ENCODE measurements around the gene DAPK1.

The DAPK1 gene

GRCh38 chr9:87701491-87701890 is 203.8 kb downstream of the DAPK1 start:
- H3K9me3 ChIP-seq (ENCODE audit: control insufficient read depth in 1 of 2, low read length in 2 of 2) = no peaks in the 10 kb centered on the region
- H3K4me1 ChIP-seq (ENCODE audit: control insufficient read depth in 1 of 2, insufficient read depth in 2 of 2, low read length in 2 of 2) = no peaks in the 10 kb centered on the region
- no peak overlapping the region for H3K27ac ChIP-seq (ENCODE audit: low read depth, low read length)
- H3K4me3 ChIP-seq (ENCODE audit: low read depth in 1 of 2, low read length in 2 of 2) = no peak overlapping the region
- no peaks in the 10 kb centered on the region for H3K27me3 ChIP-seq (ENCODE audit: control insufficient read depth in 1 of 2, insufficient read depth in 2 of 2, low read length in 2 of 2)
- peaks cover 4 to 36% of the 10 kb centered on the region in 2 donors for H3K36me3 ChIP-seq (ENCODE audit: control insufficient read depth in 1 of 2, insufficient read depth in 2 of 2, low read length in 2 of 2)
- no peak overlapping the region for H3K9ac ChIP-seq (ENCODE audit: low read depth in 1 of 2, low read length in 2 of 2)

- Histone ChIP-seq H3K27ac (ENCODE audit: low read depth, low read length) (no peak overlapping the region), H3K36me3 (ENCODE audit: control insufficient read depth in 1 of 2, insufficient read depth in 2 of 2, low read length in 2 of 2) (peaks cover 8 to 37% of the 10 kb centered on the region in 2 donors), H3K9me3 (ENCODE audit: control insufficient read depth in 1 of 2, low read length in 2 of 2) (no peaks in the 10 kb centered on the region)
Observed at GRCh38 chr9:87701931-87702421, 204.3 kb downstream of the DAPK1 start.

GRCh38 chr9:87702921-87703320 is 205.3 kb downstream of the DAPK1 start:
- Histone ChIP-seq H3K27ac (ENCODE audit: low read depth, low read length) (no peak overlapping the region), H3K4me1 (ENCODE audit: control insufficient read depth in 1 of 2, insufficient read depth in 2 of 2, low read length in 2 of 2) (no peaks in the 10 kb centered on the region), H3K9ac (ENCODE audit: low read depth in 1 of 2, low read length in 2 of 2) (no peak overlapping the region), H3K4me3 (ENCODE audit: low read depth in 1 of 2, low read length in 2 of 2) (no peak overlapping the region), H3K9me3 (ENCODE audit: control insufficient read depth in 1 of 2, low read length in 2 of 2) (no peaks in the 10 kb centered on the region), H3K27me3 (ENCODE audit: control insufficient read depth in 1 of 2, insufficient read depth in 2 of 2, low read length in 2 of 2) (no peaks in the 10 kb centered on the region), H3K36me3 (ENCODE audit: control insufficient read depth in 1 of 2, insufficient read depth in 2 of 2, low read length in 2 of 2) (peaks cover 13 to 37% of the 10 kb centered on the region in 2 donors)

More at GRCh38 chr9:87701931-87702421, 204.3 kb downstream of the DAPK1 start:
- Histone ChIP-seq H3K4me3 (ENCODE audit: low read depth in 1 of 2, low read length in 2 of 2) (no peak overlapping the region), H3K9ac (ENCODE audit: low read depth in 1 of 2, low read length in 2 of 2) (no peak overlapping the region), H3K4me1 (ENCODE audit: control insufficient read depth in 1 of 2, insufficient read depth in 2 of 2, low read length in 2 of 2) (no peaks in the 10 kb centered on the region), H3K27me3 (ENCODE audit: control insufficient read depth in 1 of 2, insufficient read depth in 2 of 2, low read length in 2 of 2) (no peaks in the 10 kb centered on the region)

DNA sequence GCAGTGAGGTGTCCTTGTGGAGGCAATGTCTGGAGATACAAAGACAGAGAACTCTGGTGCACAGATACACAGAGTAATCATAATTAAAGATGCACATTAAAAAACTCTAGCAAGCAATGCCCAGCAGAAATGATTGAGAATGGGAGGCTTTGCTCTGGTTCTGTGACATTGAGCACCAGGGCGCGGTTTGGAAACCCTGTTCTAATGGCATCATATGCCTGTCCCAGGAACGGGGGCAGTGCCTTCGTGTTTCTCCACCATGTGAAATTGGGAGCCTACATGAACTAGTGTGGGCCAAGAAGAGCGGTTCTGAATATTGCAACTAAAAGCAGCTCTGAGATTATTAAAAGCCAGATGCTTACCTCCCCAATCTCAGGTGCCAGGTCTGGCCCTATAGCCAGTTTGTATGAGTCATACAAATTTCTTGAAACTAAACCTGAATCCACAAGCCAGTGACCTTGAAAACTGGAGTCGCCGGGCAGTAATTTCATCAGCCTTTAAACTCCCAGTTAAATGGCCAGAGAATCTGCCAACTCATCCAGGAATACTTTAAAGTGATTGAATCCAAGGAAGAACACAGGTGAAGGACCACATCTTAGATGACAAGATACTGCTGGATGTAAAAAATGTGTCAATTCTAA is 206.1 kb downstream of the DAPK1 start:
- H3K27me3 ChIP-seq (ENCODE audit: control insufficient read depth in 1 of 2, insufficient read depth in 2 of 2, low read length in 2 of 2) = no peaks in the 10 kb centered on the region
- H3K9ac ChIP-seq (ENCODE audit: low read depth in 1 of 2, low read length in 2 of 2) = no peak overlapping the region
- no peak overlapping the region for H3K27ac ChIP-seq (ENCODE audit: low read depth, low read length)
- no peaks in the 10 kb centered on the region for H3K4me1 ChIP-seq (ENCODE audit: control insufficient read depth in 1 of 2, insufficient read depth in 2 of 2, low read length in 2 of 2)
- H3K36me3 ChIP-seq (ENCODE audit: control insufficient read depth in 1 of 2, insufficient read depth in 2 of 2, low read length in 2 of 2) = peaks cover 15 to 31% of the 10 kb centered on the region in 2 donors
- no peak overlapping the region for H3K4me3 ChIP-seq (ENCODE audit: low read depth in 1 of 2, low read length in 2 of 2)
- no peaks in the 10 kb centered on the region for H3K9me3 ChIP-seq (ENCODE audit: control insufficient read depth in 1 of 2, low read length in 2 of 2)

GRCh38 chr9:87704342-87704741 is 206.7 kb downstream of the DAPK1 start:
- Histone ChIP-seq H3K9ac (ENCODE audit: low read depth in 1 of 2, low read length in 2 of 2) (no peak overlapping the region), H3K9me3 (ENCODE audit: control insufficient read depth in 1 of 2, low read length in 2 of 2) (no peaks in the 10 kb centered on the region), H3K27me3 (ENCODE audit: control insufficient read depth in 1 of 2, insufficient read depth in 2 of 2, low read length in 2 of 2) (no peaks in the 10 kb centered on the region), H3K27ac (ENCODE audit: low read depth, low read length) (no peak overlapping the region), H3K4me1 (ENCODE audit: control insufficient read depth in 1 of 2, insufficient read depth in 2 of 2, low read length in 2 of 2) (no peaks in the 10 kb centered on the region), H3K36me3 (ENCODE audit: control insufficient read depth in 1 of 2, insufficient read depth in 2 of 2, low read length in 2 of 2) (peaks cover 15 to 31% of the 10 kb centered on the region in 2 donors), H3K4me3 (ENCODE audit: low read depth in 1 of 2, low read length in 2 of 2) (no peak overlapping the region)

GRCh38 chr9:87706066-87706739 is 208.5 kb downstream of the DAPK1 start:
- H3K4me1 ChIP-seq (ENCODE audit: control insufficient read depth in 1 of 2, insufficient read depth in 2 of 2, low read length in 2 of 2) = no peaks in the 10 kb centered on the region
- H3K4me3 ChIP-seq (ENCODE audit: low read depth in 1 of 2, low read length in 2 of 2) = no peak overlapping the region
- H3K9me3 ChIP-seq (ENCODE audit: control insufficient read depth in 1 of 2, low read length in 2 of 2) = no peaks in the 10 kb centered on the region
- no peak overlapping the region for H3K27ac ChIP-seq (ENCODE audit: low read depth, low read length)
- H3K27me3 ChIP-seq (ENCODE audit: control insufficient read depth in 1 of 2, insufficient read depth in 2 of 2, low read length in 2 of 2) = no peaks in the 10 kb centered on the region
- peaks cover 15 to 24% of the 10 kb centered on the region in 2 donors for H3K36me3 ChIP-seq (ENCODE audit: control insufficient read depth in 1 of 2, insufficient read depth in 2 of 2, low read length in 2 of 2)
- H3K9ac ChIP-seq (ENCODE audit: low read depth in 1 of 2, low read length in 2 of 2) = no peak overlapping the region

DNA sequence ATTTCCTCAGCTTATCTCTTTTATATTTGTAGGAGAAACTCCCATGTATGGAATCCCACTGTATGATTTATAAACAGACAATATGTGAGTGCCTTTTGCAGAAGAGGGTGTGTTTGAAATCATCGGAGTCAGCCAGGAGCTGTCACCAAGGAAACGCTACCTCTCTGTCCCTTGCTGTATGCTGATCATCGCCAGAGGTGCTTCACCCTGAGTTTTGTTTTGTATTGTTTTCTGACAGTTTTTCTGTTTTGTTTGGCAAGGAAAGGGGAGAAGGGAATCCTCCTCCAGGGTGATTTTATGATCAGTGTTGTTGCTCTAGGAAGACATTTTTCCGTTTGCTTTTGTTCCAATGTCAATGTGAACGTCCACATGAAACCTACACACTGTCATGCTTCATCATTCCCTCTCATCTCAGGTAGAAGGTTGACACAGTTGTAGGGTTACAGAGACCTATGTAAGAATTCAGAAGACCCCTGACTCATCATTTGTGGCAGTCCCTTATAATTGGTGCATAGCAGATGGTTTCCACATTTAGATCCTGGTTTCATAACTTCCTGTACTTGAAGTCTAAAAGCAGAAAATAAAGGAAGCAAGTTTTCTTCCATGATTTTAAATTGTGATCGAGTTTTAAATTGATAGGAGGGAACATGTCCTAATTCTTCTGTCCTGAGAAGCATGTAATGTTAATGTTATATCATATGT is 210.3 kb downstream of the DAPK1 start:
- H3K27ac ChIP-seq (ENCODE audit: low read depth, low read length) = no peak overlapping the region
- H3K9ac ChIP-seq (ENCODE audit: low read depth in 1 of 2, low read length in 2 of 2) = no peak overlapping the region
- H3K27me3 ChIP-seq (ENCODE audit: control insufficient read depth in 1 of 2, insufficient read depth in 2 of 2, low read length in 2 of 2) = no peaks in the 10 kb centered on the region
- H3K9me3 ChIP-seq (ENCODE audit: control insufficient read depth in 1 of 2, low read length in 2 of 2) = no peaks in the 10 kb centered on the region
- H3K36me3 ChIP-seq (ENCODE audit: control insufficient read depth in 1 of 2, insufficient read depth in 2 of 2, low read length in 2 of 2) = peaks cover 15 to 22% of the 10 kb centered on the region in 2 donors
- no peak overlapping the region for H3K4me3 ChIP-seq (ENCODE audit: low read depth in 1 of 2, low read length in 2 of 2)
- H3K4me1 ChIP-seq (ENCODE audit: control insufficient read depth in 1 of 2, insufficient read depth in 2 of 2, low read length in 2 of 2) = peaks cover 0 to under 1% of the 10 kb centered on the region in 2 donors

DNA sequence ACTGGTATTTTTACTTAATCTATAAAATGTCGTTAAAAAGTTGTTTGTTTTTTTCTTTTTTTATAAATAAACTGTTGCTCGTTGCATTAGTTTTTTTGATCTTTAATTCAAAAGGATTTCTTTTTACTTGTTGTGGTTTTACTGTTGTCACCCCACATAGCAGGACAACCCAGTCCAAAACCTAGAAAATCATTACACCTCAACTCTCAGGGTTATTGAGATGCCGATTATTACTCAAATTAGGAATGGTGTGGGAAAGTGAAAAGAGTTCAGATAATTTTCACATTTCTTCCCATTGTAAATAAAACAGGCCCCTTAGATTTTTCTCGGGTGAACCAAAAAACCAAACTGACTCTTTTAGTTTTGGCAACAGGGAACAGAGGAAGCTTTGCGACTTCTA is 210.9 kb downstream of the DAPK1 start:
- H3K4me3 ChIP-seq (ENCODE audit: low read depth in 1 of 2, low read length in 2 of 2) = no peak overlapping the region
- H3K9ac ChIP-seq (ENCODE audit: low read depth in 1 of 2, low read length in 2 of 2) = no peak overlapping the region
- peaks cover 15 to 16% of the 10 kb centered on the region in 2 donors for H3K36me3 ChIP-seq (ENCODE audit: control insufficient read depth in 1 of 2, insufficient read depth in 2 of 2, low read length in 2 of 2)
- no peaks in the 10 kb centered on the region for H3K27me3 ChIP-seq (ENCODE audit: control insufficient read depth in 1 of 2, insufficient read depth in 2 of 2, low read length in 2 of 2)
- H3K4me1 ChIP-seq (ENCODE audit: control insufficient read depth in 1 of 2, insufficient read depth in 2 of 2, low read length in 2 of 2) = peaks cover 0 to 5% of the 10 kb centered on the region in 2 donors
- H3K27ac ChIP-seq (ENCODE audit: low read depth, low read length) = no peak overlapping the region
- no peaks in the 10 kb centered on the region for H3K9me3 ChIP-seq (ENCODE audit: control insufficient read depth in 1 of 2, low read length in 2 of 2)

DNA sequence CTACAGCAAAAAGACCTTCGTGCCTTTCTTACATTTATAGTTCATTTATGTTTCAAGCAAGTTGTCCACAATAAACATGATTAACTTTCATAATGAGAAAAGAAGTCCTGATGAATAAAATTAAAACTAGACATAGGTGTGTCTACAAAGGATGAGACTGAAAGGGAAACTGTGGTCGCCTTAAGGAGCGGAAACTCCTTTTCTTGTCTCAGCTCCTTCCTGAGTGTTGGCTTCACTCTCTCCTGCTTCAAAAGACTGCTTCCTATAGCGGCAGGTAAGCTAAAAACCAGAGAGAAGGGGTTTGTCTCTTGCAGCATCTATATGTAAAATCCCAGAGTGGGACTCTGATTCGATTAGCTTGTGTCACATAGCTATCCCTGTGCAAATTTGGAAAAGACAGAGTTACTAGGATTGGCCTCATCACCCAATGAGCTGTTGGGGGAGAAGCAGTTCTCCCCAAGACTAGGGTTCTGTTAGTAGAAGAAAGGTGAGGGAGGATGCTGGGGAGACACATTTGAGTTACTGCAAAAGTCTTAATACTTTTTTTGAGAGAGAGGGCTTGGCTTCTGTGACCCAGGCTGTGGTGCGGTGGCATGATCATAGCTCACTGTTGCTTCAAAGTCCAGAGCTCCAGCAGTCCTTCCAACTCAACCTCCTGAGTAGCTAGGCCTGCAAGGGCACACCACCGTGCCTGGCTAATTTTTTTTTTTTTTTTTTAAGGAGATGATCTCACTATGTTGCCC is 211.5 kb downstream of the DAPK1 start:
- Histone ChIP-seq H3K27ac (ENCODE audit: low read depth, low read length) (no peak overlapping the region), H3K36me3 (ENCODE audit: control insufficient read depth in 1 of 2, insufficient read depth in 2 of 2, low read length in 2 of 2) (peaks cover 15% of the 10 kb centered on the region in 2 donors), H3K4me3 (ENCODE audit: low read depth in 1 of 2, low read length in 2 of 2) (no peak overlapping the region), H3K9ac (ENCODE audit: low read depth in 1 of 2, low read length in 2 of 2) (no peak overlapping the region), H3K4me1 (ENCODE audit: control insufficient read depth in 1 of 2, insufficient read depth in 2 of 2, low read length in 2 of 2) (peaks cover 4 to 5% of the 10 kb centered on the region in 2 donors), H3K9me3 (ENCODE audit: control insufficient read depth in 1 of 2, low read length in 2 of 2) (no peaks in the 10 kb centered on the region), H3K27me3 (ENCODE audit: control insufficient read depth in 1 of 2, insufficient read depth in 2 of 2, low read length in 2 of 2) (no peaks in the 10 kb centered on the region)
